HG02852 (cell line): ENCODE results near the gene ETDB.
"Not testable (repeated sequence)": the region's sequence is repeated elsewhere in the genome, so short reads cannot be mapped to it uniquely, and the experiment has no call there.

Experiments
- ATAC-seq: cut with Tn5 transposase; IDR thresholded peaks from one replicate; pipeline ENCODE4 v1.9.1; 2021; ENCODE audit warnings: mild to moderate bottlenecking, moderate library complexity; ENCODE audit not compliant: unreplicated experiment

ETDB gene

DNA sequence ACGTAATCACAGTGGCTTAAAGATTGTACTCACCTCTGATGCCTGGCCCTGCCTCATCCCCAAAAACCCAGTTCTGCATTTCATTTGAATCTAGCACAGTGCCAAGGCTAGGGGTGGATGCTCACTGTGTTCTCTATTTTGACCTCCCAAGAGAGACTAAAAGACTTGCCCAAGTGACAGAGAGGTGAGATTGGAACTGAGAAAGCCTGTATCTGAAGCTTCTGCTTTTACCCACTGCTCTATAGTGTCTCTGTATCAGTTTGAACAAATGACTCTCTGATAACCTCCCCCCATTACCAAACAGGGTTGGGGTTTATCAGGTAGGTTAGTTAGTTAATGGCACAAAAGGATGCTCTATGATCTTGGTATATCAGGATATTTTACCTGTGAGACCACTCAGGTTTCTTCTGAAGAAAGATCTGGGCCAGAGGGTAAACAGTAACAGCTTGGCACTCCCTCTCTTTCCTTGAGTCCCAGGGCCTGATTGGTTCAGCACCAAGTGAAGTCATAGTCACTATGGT, at the start of gene ETDB:
ETDB (minus strand) TSS at position 471 of the 521 bp plus-strand sequence. CDS start 1,265 bp downstream, outside the sequence.
- ATAC-seq = not testable (repeated sequence)

DNA sequence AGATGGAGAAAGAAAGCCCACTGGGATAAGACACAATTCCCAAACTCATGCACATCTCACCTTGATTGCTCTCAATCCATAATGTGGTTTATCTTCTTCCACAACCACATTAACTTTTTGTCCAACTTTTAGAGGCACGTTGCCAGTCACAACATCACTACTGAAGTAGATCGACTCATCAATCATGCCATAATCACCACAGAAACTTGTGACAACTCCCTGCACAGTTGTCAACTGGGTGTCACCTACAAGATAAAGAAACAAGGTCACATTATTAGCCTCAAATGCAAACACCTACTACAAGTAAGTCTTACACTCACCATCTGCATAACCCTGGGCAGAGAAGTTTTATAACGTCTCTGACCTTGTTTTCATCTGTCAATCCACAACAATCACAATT, 49.2 kb upstream of the ETDB start:
- ATAC-seq = not testable (repeated sequence)

DNA sequence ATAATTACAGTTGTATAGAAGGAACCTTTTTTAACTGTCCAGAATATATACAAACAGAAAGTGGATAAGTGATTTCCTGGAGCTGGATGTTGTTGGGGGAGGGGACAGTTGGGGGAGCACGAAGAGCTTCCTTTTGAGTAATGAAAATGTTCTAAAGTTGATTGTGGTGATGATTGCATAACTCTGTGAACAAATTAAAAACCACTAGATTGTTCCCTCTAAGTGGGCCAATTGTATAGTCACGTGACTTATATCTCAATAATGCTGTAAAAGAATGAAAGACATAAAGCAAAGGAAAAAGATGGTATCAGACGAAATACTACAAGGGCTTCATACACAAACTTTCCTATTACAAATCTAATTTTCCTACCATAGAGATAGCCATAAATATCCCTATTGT, 48.2 kb upstream of the ETDB start:
- ATAC-seq = no peak

DNA sequence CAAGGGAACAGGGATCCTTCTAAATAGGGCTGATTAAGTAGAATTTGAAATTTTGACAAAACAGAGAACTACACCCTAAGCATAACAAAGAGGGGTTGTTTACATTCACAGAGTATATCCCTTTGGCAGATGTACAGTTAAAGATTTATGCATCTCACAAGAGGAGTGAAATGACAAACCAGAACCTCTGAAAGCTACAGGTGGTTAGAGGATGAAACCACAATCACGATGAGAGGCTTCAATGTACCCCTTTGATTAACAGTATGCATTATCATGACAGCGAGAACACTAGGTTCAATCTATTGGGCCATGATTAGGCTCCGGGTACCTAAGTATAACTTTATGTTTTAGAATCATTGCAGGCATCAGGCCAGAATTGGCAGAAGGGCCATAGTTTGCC, 34.4 kb upstream of the ETDB start:
- not testable (repeated sequence) for ATAC-seq

DNA sequence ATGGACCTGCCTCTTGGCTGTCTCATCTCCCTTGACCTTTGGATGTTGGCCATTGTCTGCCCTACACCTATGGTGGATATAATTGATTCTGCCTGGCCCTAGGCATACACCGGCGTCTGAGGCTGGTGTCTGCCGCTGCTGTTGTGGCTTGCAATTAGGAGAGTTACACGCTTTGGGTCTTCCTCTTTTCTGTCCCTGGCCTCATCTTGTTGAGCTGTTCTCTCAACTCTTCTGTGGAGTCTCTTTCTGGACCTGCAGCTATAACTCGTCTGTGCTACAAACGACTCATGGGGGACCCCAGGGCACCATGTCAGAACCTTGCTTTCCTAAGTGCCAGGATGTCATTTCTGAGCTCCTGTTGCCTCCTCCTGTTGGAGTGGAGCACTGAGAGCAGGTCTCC, 5.8 kb upstream of the ETDB start:
- not testable (repeated sequence) for ATAC-seq

DNA sequence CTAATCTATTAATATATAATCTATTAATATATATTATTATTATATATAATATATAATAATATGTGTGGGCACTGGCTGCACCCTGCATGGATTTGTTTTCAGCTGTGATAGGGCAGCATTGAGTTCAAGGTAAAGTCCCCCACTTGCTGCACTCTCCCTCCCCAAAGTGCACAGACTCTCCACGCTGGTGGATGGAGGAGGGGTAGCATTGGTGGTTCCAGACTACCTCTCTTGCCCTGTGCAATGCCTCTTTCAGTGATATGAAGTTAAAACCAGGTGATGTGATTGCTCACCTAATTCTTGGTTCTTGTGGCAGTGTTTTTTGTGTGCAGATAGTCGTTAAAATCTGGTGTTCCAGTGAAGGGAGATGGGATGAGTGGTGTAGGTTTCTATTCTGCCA, 4.3 kb downstream of the ETDB start:
- not testable (repeated sequence) for ATAC-seq

DNA sequence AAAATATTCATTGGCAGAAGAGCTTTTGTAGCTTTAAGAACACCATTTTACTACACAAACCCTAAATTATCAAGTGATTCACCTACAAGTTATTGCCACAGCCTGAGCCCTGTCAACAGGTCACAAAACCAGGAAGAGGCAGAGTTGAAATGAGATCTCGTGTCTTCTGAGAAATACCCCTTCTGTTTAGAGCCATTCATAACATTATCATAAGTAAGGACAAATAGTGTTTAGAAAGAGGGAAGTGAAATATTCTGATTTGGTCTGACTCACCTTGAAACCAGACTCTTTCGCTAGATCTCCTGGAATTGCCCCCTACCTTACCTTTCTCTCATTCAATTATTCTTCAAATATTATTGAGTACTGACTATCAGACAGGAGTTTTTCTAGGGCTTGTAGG, 5.9 kb downstream of the ETDB start:
- ATAC-seq = peak; percentile 95

DNA sequence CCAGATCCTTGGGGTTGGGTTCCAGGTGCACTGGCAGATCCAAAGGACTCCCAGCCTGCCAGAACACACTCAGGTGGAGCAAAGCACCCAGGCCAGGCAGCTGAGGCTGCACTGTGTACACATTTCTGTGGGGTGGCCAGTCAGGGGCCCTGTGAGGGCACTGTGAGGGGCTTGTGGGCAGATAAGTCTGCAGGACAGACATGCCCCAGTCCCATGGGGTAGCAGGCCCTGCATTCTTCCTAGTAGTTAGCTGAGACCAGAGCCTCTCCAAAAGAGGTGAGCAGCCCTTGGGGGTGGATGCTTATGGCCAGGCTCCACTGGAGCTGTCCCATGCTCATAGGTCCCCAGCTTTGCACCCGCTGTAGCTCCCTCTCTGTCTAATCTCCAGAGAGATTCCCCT, 7.6 kb downstream of the ETDB start:
- no peak for ATAC-seq

DNA sequence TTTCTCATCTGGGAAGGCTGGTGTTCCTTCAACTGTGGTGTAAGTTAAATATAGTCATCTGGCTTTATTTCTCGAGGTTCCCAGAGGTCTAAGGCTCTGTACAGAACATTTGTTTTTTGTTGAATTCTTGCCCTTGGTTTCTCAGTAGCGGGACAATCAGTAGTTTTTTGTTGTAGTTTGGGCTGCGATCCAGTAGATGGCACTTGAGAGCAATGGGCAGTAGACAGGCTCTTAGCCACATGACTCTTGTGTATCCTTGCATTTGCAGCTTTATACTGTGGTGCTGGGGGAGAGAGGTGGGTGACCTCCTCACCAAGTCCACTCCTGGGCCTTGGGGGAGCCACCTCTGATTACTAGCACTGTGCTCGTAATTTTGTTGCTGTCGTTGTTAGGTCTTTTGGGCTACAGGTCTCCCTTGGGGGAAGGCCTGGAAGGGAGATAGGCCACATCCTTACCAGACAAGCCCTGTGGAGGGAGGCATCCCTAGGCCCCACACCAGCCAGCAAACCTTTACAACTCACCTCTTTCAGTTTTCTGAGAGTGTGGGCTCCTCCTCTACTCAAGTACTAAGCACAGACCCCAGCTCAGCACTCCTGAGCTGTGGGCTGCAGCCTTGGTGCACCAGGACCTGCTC, 8.1 kb downstream of the ETDB start:
- peak; percentile 46 for ATAC-seq

DNA sequence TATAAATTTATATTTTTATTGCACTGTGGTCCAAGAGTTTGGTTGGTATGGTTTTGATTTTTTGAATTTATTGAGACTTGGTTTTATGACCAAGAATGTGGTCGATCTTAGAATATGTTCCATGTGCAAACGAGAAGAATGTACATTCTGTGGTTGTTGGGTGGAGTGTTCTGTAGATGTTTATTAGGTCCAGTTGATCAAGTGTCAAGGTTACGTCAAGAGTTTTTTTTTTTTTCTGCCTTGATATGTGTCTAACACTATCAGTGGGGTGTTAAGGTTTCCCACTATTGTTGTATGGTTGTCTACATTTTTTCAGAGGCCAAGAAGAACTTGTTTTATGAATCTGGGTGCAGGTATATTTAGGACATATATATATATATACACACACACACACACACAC, 10.8 kb downstream of the ETDB start:
- no peak for ATAC-seq

DNA sequence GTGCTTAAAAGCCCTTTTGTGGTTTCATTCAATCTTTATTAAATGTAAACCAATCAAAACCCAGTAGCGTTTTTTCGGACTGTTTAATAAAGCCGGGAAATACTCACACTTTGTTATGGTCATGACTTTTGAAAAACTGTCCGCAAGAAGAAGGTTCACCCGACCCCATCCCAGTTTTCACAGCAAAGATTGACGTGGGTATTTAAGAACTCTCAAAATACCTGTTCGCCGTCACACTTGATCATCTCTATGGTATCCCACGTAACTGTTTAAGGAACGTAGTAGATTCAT, 20.9 kb downstream of the ETDB start:
- no peak for ATAC-seq

DNA sequence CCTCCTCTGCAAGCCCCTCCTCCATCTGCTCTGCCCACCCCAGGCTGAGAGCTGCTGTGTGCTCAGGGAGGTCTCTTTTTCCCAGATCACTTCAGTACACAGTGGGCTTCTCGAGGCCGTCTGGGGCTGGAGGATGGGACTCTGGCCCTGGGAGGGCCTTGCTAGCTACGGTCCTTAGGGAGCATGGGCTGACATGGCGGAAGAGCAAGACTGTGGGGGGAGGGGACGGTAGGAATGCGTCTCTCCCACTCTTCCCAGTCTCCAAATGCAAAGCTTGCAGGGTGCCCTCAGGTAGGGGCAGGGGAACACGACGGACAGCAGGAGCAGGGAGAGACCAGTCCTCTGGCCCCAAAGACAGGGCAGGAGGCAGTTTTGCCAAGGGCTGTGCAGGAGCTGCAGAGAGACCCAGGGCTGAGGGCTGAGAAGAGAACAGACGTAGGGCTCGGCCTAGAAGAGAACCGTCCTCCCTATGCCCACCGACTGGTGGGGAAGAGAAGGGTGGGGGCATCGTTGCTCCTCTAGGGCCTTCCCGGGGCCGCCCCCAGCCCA, 23.1 kb downstream of the ETDB start:
- not testable (repeated sequence) for ATAC-seq

DNA sequence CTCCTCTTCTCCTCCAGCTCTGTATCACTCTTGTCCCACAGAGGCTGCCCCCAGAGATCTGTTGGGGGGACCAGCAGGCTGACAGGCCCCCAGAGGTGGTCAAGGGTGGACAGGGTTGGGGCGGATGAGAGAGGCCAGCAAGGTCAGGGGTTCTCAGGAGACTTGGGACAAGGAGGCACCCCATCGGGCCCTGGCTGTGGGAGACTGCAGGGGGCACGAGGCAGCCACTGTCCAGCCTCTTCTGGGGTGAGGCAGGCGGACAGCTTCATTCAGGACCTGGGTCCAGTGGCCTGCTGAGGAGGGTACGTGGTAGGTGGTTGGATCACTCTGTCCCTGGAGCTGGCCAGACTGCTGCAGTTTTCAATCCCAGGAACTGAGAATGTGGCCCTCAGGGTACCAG, 24.6 kb downstream of the ETDB start:
- ATAC-seq = no peak

DNA sequence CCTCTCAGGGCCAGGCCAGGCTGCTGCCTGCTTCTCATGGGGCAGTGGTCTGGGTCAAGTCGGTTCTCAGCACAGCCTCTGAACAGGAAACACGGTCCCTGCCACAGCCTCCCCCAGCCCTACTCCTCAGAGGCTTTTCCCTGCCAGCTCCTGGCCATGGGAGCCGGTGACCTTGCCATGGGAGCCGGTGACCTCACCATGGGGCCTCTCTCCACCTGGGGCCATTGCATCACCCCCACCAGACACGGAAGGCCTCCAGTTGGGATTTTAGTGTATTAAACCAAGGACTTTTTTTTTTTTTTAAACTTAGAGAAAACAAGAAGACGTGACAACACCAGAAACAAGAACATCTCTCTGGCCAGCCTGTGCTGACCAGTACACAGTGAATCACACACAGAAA, 25.6 kb downstream of the ETDB start:
- ATAC-seq = no peak

DNA sequence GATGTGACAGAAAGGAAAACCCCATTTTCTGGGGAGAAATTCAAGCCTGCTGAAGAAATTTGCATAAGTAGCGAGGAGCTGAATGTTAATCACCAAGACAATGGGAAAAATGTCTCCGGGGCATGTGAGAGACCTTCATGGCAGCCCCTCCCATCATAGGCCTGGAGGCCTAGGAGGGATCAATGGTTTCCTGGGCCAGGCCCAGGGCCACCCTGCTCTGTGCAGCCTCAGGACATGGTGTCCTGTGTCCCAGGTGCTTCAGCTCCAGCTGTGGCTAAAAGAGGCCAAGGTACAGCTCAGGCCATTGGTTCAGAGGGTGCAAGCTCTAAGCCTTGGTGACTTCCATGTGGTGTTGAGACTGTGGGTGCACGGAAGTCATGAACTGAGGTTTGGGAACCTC, 31.2 kb downstream of the ETDB start:
- no peak for ATAC-seq

DNA sequence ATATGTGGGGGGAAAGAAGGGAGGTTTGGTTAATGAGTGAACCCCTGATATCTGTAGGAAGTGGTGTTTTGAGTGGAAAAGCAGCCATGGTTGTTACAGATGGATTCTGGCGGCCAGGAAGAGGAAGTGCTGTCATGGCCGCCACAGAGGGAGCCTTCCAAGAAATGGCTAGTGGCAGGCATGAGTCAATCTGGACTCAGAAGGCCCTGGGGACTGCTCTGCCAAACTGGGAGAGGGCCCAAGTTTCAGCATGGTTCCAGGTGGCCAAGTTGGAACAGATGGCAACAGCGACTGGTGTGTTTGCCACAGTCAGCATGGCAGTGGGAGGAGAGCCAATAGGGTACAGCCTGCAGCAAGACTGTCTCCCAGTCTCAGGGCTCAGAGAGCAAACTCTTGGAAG, 32.5 kb downstream of the ETDB start:
- ATAC-seq = no peak

DNA sequence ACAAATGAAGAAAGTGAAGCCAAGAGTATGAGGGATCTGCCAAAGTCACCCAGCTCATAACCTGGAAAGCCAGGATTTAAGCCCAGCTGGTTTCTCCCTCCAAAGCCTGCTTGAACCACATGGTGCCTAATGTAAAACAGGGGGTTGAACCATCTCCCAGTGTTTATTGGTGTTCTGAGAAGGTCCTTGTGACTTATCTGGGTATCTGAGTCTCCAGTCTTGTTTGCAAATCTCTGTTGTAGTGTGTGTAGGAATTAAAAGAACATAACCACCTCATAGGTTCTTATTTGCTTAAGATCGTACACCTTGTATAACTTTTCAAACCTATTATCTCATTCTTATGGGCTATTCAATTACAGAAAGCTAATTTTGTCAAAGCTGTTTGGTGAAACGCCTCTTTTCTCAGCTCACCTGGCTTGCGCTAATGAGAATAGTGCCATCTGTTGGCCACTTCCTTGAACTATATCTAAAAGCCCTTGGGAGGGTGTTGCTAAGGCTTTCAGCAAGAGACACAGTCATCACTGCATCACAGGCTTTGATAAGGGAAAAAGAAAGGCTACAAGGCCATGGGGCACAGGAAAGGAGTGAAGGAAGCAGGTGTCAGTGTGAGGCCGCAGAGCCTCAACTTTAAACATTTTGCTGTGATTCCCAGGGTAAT, 34.0 kb downstream of the ETDB start:
- peak; percentile 96 for ATAC-seq

DNA sequence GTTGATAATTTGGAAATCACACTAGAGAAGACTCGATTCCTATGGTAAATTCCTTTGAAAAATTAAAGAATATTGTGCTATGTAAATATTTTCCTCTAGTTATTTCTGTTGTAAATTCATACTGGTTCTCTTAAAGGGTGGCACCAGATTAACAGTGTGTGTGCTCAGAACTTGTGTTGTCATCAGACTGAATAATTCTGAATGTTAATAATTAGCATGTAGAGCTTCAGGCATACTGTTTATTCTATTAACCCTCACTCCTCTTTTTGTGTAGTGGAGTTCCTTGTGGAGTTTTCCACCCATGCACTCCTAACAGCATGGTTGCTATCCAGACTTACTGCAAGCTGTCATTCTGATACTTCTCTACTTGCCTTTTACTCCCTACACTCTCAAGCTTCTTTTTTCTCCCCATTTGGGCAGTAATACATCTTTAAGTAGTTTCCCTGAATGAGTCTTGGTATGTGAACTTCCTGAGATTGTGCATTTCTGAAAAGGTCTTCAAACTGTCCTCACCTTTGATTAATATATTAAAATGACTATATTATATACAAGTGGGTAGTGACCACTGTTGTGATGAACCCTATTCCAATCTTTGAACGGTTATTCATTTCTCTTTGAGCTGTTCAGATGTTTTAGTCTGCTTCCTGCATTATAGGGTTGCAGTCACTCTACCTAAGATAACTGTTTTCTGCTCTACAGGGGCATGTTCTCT, 38.5 kb downstream of the ETDB start:
- ATAC-seq = no peak
